Measurements from ENCODE around the gene MRPL30.
A peak's percentile ranks its signal among the peaks of the same experiment; 100 is the strongest.
"Not testable (repeated sequence)": the region's sequence is repeated elsewhere in the genome, so short reads cannot be mapped to it uniquely, and the experiment has no call there.

Gene MRPL30

GRCh38 chr2:99188357-99188756, 7.4 kb downstream of the MRPL30 start:
- Histone ChIP-seq H3K4me2 (no peak overlapping the region), H3K36me3 (ENCODE audit: insufficient read depth) (no peaks in the 10 kb centered on the region), H3K27ac (no peak overlapping the region), H3K4me1 (ENCODE audit: low read depth, poor library complexity, severe bottlenecking) (no peaks in the 10 kb centered on the region), H2AFZ (ENCODE audit: low read depth) (no peak overlapping the region), H3K27me3 (ENCODE audit: insufficient read depth, low read depth) (no peaks in the 10 kb centered on the region), H4K20me1 (ENCODE audit: insufficient read depth) (no peaks in the 10 kb centered on the region), H3K4me3 (IDR thresholded peaks at IDR 0.05; ENCODE audit: insufficient read depth, low read depth, low read length) (no peak overlapping the region), H3K79me2 (ENCODE audit: insufficient read depth, low read depth) (peaks cover 28% of the 10 kb centered on the region; the same call in 1 of the 2 replicates), H3K9ac (no peak overlapping the region)
- TF ChIP-seq, protein P1, sequence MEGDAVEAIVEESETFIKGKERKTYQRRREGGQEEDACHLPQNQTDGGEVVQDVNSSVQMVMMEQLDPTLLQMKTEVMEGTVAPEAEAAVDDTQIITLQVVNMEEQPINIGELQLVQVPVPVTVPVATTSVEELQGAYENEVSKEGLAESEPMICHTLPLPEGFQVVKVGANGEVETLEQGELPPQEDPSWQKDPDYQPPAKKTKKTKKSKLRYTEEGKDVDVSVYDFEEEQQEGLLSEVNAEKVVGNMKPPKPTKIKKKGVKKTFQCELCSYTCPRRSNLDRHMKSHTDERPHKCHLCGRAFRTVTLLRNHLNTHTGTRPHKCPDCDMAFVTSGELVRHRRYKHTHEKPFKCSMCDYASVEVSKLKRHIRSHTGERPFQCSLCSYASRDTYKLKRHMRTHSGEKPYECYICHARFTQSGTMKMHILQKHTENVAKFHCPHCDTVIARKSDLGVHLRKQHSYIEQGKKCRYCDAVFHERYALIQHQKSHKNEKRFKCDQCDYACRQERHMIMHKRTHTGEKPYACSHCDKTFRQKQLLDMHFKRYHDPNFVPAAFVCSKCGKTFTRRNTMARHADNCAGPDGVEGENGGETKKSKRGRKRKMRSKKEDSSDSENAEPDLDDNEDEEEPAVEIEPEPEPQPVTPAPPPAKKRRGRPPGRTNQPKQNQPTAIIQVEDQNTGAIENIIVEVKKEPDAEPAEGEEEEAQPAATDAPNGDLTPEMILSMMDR (conservative IDR thresholded peaks at IDR 0.05; ENCODE audit: low read depth, low read length) = no peak

DNA sequence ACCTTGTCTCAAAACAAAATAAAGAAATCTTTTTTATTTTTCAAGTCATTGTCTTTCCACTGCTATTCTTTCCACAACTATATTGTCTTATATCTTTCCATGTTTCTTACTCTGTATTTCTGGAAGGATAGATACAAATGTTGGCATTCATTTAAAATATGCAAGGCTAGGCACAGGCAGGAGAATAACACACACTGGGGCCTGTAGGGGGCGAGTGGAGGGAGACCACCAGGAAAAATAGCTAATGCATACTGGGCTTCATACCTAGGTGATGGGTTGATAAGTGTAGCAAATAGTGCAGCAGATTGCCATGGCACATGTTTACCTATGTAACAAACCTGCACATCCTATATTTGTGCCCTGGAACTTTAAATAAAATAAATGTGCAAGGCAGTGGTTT, 9.6 kb downstream of the MRPL30 start:
- no peak overlapping the region for H2AFZ ChIP-seq (ENCODE audit: low read depth)
- H3K9ac ChIP-seq = no peak overlapping the region
- H4K20me1 ChIP-seq (ENCODE audit: insufficient read depth) = no peaks in the 10 kb centered on the region
- no peak overlapping the region for H3K4me3 ChIP-seq (IDR thresholded peaks at IDR 0.05; ENCODE audit: insufficient read depth, low read depth, low read length)
- H3K27ac ChIP-seq = no peak overlapping the region
- H3K4me1 ChIP-seq (ENCODE audit: low read depth, poor library complexity, severe bottlenecking) = no peaks in the 10 kb centered on the region
- peaks cover 9% of the 10 kb centered on the region; the same call in 1 of the 2 replicates for H3K79me2 ChIP-seq (ENCODE audit: insufficient read depth, low read depth)
- H3K27me3 ChIP-seq (ENCODE audit: insufficient read depth, low read depth) = no peaks in the 10 kb centered on the region
- H3K4me2 ChIP-seq = no peak overlapping the region
- TF ChIP-seq, protein P1 (conservative IDR thresholded peaks at IDR 0.05; ENCODE audit: low read depth, low read length) = 0 out of 2 replicates have a peak, but pooled peaks have one; percentile 13
- 0 out of 2 replicates have a peak, but pooled peaks cover 2% of the 10 kb centered on the region for H3K36me3 ChIP-seq (ENCODE audit: insufficient read depth)

GRCh38 chr2:99192364-99192763, 11.4 kb downstream of the MRPL30 start:
- H4K20me1 ChIP-seq (ENCODE audit: insufficient read depth); H3K36me3 ChIP-seq (ENCODE audit: insufficient read depth); H3K79me2 ChIP-seq (ENCODE audit: insufficient read depth, low read depth); H3K4me1 ChIP-seq (ENCODE audit: low read depth, poor library complexity, severe bottlenecking); H3K4me3 ChIP-seq (IDR thresholded peaks at IDR 0.05; ENCODE audit: insufficient read depth, low read depth, low read length); H3K9ac ChIP-seq; H3K4me2 ChIP-seq; H3K27ac ChIP-seq; H2AFZ ChIP-seq (ENCODE audit: low read depth); H3K27me3 ChIP-seq (ENCODE audit: insufficient read depth, low read depth): not testable (repeated sequence)

GRCh38 chr2:99198103-99198841, 17.3 kb downstream of the MRPL30 start:
- Histone ChIP-seq H3K4me3 (IDR thresholded peaks at IDR 0.05; ENCODE audit: insufficient read depth, low read depth, low read length) (no peak overlapping the region), H3K4me1 (ENCODE audit: low read depth, poor library complexity, severe bottlenecking) (no peaks in the 10 kb centered on the region), H4K20me1 (ENCODE audit: insufficient read depth) (no peaks in the 10 kb centered on the region), H3K36me3 (ENCODE audit: insufficient read depth) (0 out of 2 replicates have a peak, but pooled peaks cover 2% of the 10 kb centered on the region), H3K79me2 (ENCODE audit: insufficient read depth, low read depth) (no peaks in the 10 kb centered on the region), H3K27me3 (ENCODE audit: insufficient read depth, low read depth) (no peaks in the 10 kb centered on the region), H3K9ac (no peak overlapping the region), H3K27ac (no peak overlapping the region), H3K4me2 (no peak overlapping the region), H2AFZ (ENCODE audit: low read depth) (no peak overlapping the region)
- TF ChIP-seq, protein P1 (conservative IDR thresholded peaks at IDR 0.05; ENCODE audit: low read depth, low read length) = no peak

Measured in KMS-11 (cell line).